Endodermal cell (in vitro differentiated cells): Measurements from ENCODE around the gene CADM4. TPM values are rescaled to one million over a fixed set of nuclear protein-coding genes. Genes with fewer than 3 reads are reported as not detected.

Experiments
- DNase-seq: peaks from one replicate; pipeline ENCODE4 v3.0.0-alpha.2; 2017
- H3K27ac ChIP-seq: 2 replicates; pipeline ENCODE4 v1.5.1; 2013; ENCODE audit warnings: mild to moderate bottlenecking, low read depth, low read length, moderate library complexity
- H3K27me3 ChIP-seq: 2 replicates; pipeline ENCODE4 v1.6.1; 2013; ENCODE audit warnings: mild to moderate bottlenecking, low read length, moderate library complexity; ENCODE audit not compliant: insufficient read depth, control insufficient read depth, poor library complexity, severe bottlenecking
- H3K36me3 ChIP-seq: 2 replicates; pipeline ENCODE4 v1.7.0; 2013; ENCODE audit warnings: mild to moderate bottlenecking, low read length, moderate library complexity; ENCODE audit not compliant: control insufficient read depth, insufficient read depth
- H3K4me1 ChIP-seq: one replicate; pipeline ENCODE4 v1.7.0; 2013; ENCODE audit warnings: low read length; ENCODE audit not compliant: control insufficient read depth, insufficient read depth
- H3K4me3 ChIP-seq: 2 replicates; pipeline ENCODE4 v1.5.1; 2013; ENCODE audit warnings: mild to moderate bottlenecking, low read length, moderate library complexity
- H3K9ac ChIP-seq: 2 replicates; pipeline ENCODE4 v1.6.1; 2013; ENCODE audit warnings: mild to moderate bottlenecking, low read length, moderate library complexity; ENCODE audit not compliant: poor library complexity, severe bottlenecking; ENCODE audit errors: extremely low read depth
- H3K9me3 ChIP-seq: 2 replicates; pipeline ENCODE4 v1.6.1; 2013; ENCODE audit warnings: mild to moderate bottlenecking, low read length, moderate library complexity; ENCODE audit not compliant: control insufficient read depth
- H3K27ac Mint-ChIP-seq: 2 replicates; pipeline ENCODE4 v1.8.0; 2020; ENCODE audit warnings: mixed read lengths
- H3K27me3 Mint-ChIP-seq: 2 replicates; pipeline ENCODE4 v1.8.0; 2021; ENCODE audit warnings: mild to moderate bottlenecking, mixed read lengths; ENCODE audit not compliant: insufficient read depth
- H3K36me3 Mint-ChIP-seq: 2 replicates; pipeline ENCODE4 v1.8.0; 2020; ENCODE audit warnings: low read depth, mixed read lengths
- H3K4me1 Mint-ChIP-seq: 2 replicates; pipeline ENCODE4 v1.8.0; 2020; ENCODE audit warnings: mixed read lengths
- H3K4me3 Mint-ChIP-seq: 2 replicates; pipeline ENCODE4 v1.8.0; 2020; ENCODE audit warnings: mild to moderate bottlenecking, moderate library complexity, mixed read lengths
- H3K9me3 Mint-ChIP-seq: 2 replicates; pipeline ENCODE4 v1.8.0; 2020; ENCODE audit warnings: mild to moderate bottlenecking, mixed read lengths
- WGBS, 2 experiments: methylation state at CpG; one replicate each; pipeline versions ENCODE4 v1.1.5 to v1.1.7; 2013; ENCODE audit warnings: missing lambda C conversion rate in 2 of 2, mixed read lengths in 1 of 2; ENCODE audit not compliant: insufficient coverage in 1 of 2, insufficient read length in 1 of 2; 5-methylcytosine and 5-hydroxymethylcytosine counted together
- total RNA-seq, 2 donors: library from RNA; stranded (reverse); fragmentation: NEBNext Ultra II Directional in 1 of 2; extraction: Animal tissue kit (Norgen Biotek cat#: 25700) in 1 of 2; gene quantifications; 2 replicates in 1 of 2; 3 replicates in 1 of 2; pipeline ENCODE4 v1.2.1, GENCODE V29; 2021
- TF ChIP-seq, protein P1 (sequence below): fragments of 200-600 bp; sonication (generic); conservative IDR thresholded peaks from 2 replicates; pipeline ENCODE4 v1.5.0; 2021; ENCODE audit warnings: antibody characterized with exemption, mild to moderate bottlenecking

Gene CADM4
- total RNA-seq, 2 donors from 2014 or later = 9.3 to 19.9 TPM

DNA sequence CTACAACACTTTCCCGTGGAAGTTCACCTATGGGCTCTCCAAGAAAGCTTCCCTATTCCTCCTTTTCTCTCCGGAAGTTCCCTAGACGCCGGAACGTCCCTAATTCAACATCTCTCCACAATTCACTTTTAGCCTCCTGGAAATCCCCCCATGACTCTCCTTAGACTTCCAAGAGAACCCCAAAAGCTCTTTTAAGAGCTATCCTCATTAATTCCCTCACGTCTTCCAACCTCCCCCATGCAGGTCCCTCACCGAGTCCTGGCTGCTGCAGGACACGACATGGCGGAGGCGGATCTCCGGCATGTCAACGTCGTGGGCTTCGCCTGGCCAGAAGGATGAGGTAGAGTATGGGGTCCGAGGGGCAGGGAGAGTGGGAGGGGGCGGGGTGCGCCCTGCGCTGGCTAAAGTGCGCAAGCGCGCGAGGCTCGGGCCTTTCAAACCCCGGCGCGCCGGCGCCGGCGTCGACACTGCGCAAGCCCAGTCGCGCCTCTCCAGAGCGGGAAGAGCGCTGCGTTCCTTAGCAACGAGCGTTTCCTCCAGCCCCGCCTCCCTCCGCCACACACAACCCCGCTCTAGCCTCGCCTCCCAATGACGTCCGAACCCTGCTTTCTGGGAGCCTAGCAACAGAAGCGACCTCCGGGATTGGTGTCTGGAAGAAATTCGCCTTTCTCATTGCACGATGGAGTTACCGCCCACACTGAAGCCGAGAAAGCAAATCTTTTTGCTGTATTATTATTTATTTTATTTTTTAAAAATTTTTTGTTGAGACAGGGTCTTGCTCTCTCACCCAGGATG is 64.3 kb downstream of the CADM4 start, which contains the start of the genes PINLYP and XRCC1:
TSS of gene PINLYP (plus strand) at position 646 of the 795 bp plus-strand sequence. CDS start 1,391 bp downstream, outside the sequence.
TSS of gene XRCC1 (minus strand) at position 372 of the 795 bp plus-strand sequence. CDS start at position 303, 69 bp downstream.
- peak within 1 kb of the TSS; percentile 91 for H3K9ac ChIP-seq
- H3K27me3 ChIP-seq = no peaks in the 10 kb centered on the region
- peaks cover 21% of the 10 kb centered on the region for H3K36me3 ChIP-seq
- Mint-ChIP-seq H3K9me3 (no peaks in the 10 kb centered on the region), H3K27me3 (peaks cover 5% of the 10 kb centered on the region), H3K4me3 (peak within 1 kb of the TSS; percentile 94), H3K4me1 (peaks cover 25% of the 10 kb centered on the region), H3K36me3 (peaks cover 26% of the 10 kb centered on the region), H3K27ac (peak within 1 kb of the TSS; percentile 96)
- H3K4me3 ChIP-seq = peak within 1 kb of the TSS; percentile 99
- peak within 1 kb of the TSS; percentile 50 for H3K27ac ChIP-seq
- H3K4me1 ChIP-seq = peaks cover 4% of the 10 kb centered on the region
- TF ChIP-seq, protein P1, sequence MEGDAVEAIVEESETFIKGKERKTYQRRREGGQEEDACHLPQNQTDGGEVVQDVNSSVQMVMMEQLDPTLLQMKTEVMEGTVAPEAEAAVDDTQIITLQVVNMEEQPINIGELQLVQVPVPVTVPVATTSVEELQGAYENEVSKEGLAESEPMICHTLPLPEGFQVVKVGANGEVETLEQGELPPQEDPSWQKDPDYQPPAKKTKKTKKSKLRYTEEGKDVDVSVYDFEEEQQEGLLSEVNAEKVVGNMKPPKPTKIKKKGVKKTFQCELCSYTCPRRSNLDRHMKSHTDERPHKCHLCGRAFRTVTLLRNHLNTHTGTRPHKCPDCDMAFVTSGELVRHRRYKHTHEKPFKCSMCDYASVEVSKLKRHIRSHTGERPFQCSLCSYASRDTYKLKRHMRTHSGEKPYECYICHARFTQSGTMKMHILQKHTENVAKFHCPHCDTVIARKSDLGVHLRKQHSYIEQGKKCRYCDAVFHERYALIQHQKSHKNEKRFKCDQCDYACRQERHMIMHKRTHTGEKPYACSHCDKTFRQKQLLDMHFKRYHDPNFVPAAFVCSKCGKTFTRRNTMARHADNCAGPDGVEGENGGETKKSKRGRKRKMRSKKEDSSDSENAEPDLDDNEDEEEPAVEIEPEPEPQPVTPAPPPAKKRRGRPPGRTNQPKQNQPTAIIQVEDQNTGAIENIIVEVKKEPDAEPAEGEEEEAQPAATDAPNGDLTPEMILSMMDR = no peak
- H3K9me3 ChIP-seq = no peaks in the 10 kb centered on the region
- WGBS, 2 experiments = 1% methylated on average over 19 to 51 of the region's 51 CpGs
- peak; percentile 99 for DNase-seq

DNA sequence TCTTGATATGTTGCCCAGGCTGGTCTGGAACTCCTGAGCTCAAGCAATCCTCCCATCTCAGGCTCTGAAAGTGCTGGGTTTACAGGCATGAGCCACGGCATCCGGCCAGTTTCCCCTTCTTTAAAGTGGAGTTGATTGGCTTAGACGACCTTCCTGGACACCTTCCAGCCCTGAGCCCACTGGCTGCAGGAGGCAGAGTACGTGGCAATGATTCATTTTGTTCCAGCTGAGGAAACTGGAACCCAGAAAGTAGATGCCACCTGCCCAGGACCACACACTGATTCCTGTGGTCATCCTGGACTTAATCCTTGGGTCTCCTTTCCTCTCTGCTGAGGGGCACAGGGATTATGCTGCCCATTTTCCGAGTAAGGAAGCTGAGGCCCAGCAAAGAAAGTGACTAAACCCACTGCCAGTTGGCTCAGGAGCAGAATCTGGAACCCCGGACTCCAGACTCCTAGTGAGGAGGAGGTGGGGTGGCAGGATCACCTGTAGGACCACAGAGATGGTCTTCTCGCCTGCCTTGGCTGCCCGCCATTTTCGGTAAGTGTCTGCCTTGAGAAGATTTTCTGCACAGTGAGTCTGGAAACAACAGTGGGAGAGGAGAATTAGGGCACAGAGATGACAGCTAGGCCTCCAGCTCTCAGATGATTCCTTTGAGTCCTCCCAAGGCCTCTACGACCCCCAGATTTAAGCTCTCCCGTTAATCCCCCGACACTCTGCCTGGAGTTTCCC is 65.1 kb downstream of the CADM4 start:
- no peak for DNase-seq
- peak overlapping the region; percentile 96 for H3K27ac Mint-ChIP-seq
- Histone ChIP-seq H3K27me3 (no peaks in the 10 kb centered on the region), H3K27ac (no peak overlapping the region), H3K9me3 (no peaks in the 10 kb centered on the region), H3K4me3 (peak overlapping the region; percentile 99), H3K9ac (peak overlapping the region; percentile 91), H3K4me1 (peaks cover 4% of the 10 kb centered on the region), H3K36me3 (peaks cover 21% of the 10 kb centered on the region)
- H3K4me3 Mint-ChIP-seq = peak overlapping the region; percentile 94
- H3K9me3 Mint-ChIP-seq = no peaks in the 10 kb centered on the region
- WGBS, 2 experiments = 64 to 65% methylated on average over 12 of the region's 12 CpGs
- peaks cover 30% of the 10 kb centered on the region for H3K36me3 Mint-ChIP-seq
- H3K4me1 Mint-ChIP-seq = peaks cover 23% of the 10 kb centered on the region
- TF ChIP-seq, protein P1 = no peak
- peaks cover 5% of the 10 kb centered on the region for H3K27me3 Mint-ChIP-seq

Other genes with a start within 250 kb of the CADM4 start
- under 1 TPM in 1 of 2 donors, not detected in 1; 0.59 TPM for gene TEX101, start 225.0 kb downstream of the CADM4 start, total RNA-seq
- under 1 TPM; 0.33 to 0.51 TPM for gene LYPD3, start 174.2 kb downstream of the CADM4 start, total RNA-seq
- 10 to 100 TPM in 1 of 2 donors, 1 to 10 TPM in 1; 7.7 to 13.5 TPM for gene PHLDB3, start 135.1 kb downstream of the CADM4 start, total RNA-seq
- gene ETHE1, start 112.6 kb downstream of the CADM4 start, total RNA-seq = 10 to 100 TPM; 13.0 to 15.2 TPM
- under 1 TPM; 0.22 TPM for gene ZNF575, start 106.7 kb downstream of the CADM4 start, total RNA-seq
- 10 to 100 TPM; 48.8 to 52.1 TPM for gene XRCC1, start 64.3 kb downstream of the CADM4 start, total RNA-seq
- gene PINLYP, start 64.0 kb downstream of the CADM4 start, total RNA-seq = 10 to 100 TPM in 1 of 2 donors, 1 to 10 TPM in 1; 7.7 to 12.2 TPM
- gene IRGQ, start 43.7 kb downstream of the CADM4 start, total RNA-seq = 10 to 100 TPM; 39.7 to 46.0 TPM
- 10 to 100 TPM; 11.9 to 12.1 TPM for gene ZNF576, start 43.3 kb downstream of the CADM4 start, total RNA-seq
- under 1 TPM; 0.35 to 0.37 TPM for gene SRRM5, start 27.8 kb downstream of the CADM4 start, total RNA-seq
- gene ZNF428, start 20.2 kb downstream of the CADM4 start, total RNA-seq = 10 to 100 TPM; 44.3 to 46.8 TPM
- gene PLAUR, start 30.3 kb upstream of the CADM4 start, total RNA-seq = 10 to 100 TPM; 14.7 to 21.5 TPM
- not detected for gene IRGC, start 76.2 kb upstream of the CADM4 start, total RNA-seq
- 10 to 100 TPM; 44.6 to 53.8 TPM for gene SMG9, start 115.1 kb upstream of the CADM4 start, total RNA-seq
- not detected for gene KCNN4, start 141.1 kb upstream of the CADM4 start, total RNA-seq
- gene LYPD5, start 162.6 kb upstream of the CADM4 start, total RNA-seq = under 1 TPM in 1 of 2 donors, not detected in 1; 0.11 TPM
- gene ZNF283, start 187.5 kb upstream of the CADM4 start, total RNA-seq = 10 to 100 TPM in 1 of 2 donors, 1 to 10 TPM in 1; 7.1 to 10.1 TPM
- 1 to 10 TPM; 4.0 to 6.6 TPM for gene ZNF404, start 244.1 kb upstream of the CADM4 start, total RNA-seq